CD4-positive, alpha-beta T cell treated with Interleukin-1 beta for 1 hour (primary cell): ENCODE results near the gene ERG.

ENCODE experiments used
- DNase-seq, 2 donors: peaks; one replicate each; pipeline ENCODE4 v3.0.0-alpha.2; 2020 to 2022

ERG gene

GRCh38 chr21:38496224-38496623, 2.1 kb downstream of the ERG start:
- DNase-seq, result no peak

GRCh38 chr21:38495696-38496095, 2.6 kb downstream of the ERG start:
- no peak for DNase-seq

GRCh38 chr21:38495242-38495641, 3.0 kb downstream of the ERG start:
- DNase-seq, result no peak

GRCh38 chr21:38494703-38495102, 3.6 kb downstream of the ERG start:
- no peak for DNase-seq

- DNase-seq, result no peak
These were observed 4.0 kb downstream of the ERG start for GRCh38 chr21:38494251-38494642.

- DNase-seq, result no peak
These were observed 4.6 kb downstream of the ERG start for GRCh38 chr21:38493549-38494250.

GRCh38 chr21:38492007-38492406, 6.3 kb downstream of the ERG start:
- DNase-seq, result no peak

- DNase-seq, result no peak
These were observed 6.7 kb downstream of the ERG start for GRCh38 chr21:38491536-38491935.

- DNase-seq, result no peak
These were observed 7.8 kb downstream of the ERG start for GRCh38 chr21:38490411-38491020.

- DNase-seq, result no peak
These were observed 8.5 kb downstream of the ERG start for GRCh38 chr21:38489729-38490128.

GRCh38 chr21:38489271-38489652, 9.0 kb downstream of the ERG start:
- no peak for DNase-seq

GRCh38 chr21:38488640-38489270, 9.5 kb downstream of the ERG start:
- DNase-seq, result no peak

- no peak for DNase-seq
These were observed 10.2 kb downstream of the ERG start for GRCh38 chr21:38487901-38488639.

- no peak for DNase-seq
These were observed 11.6 kb downstream of the ERG start for GRCh38 chr21:38486706-38487105.

- DNase-seq, result no peak
These were observed 12.1 kb downstream of the ERG start for GRCh38 chr21:38486221-38486620.

GRCh38 chr21:38479641-38480525, 18.4 kb downstream of the ERG start:
- no peak for DNase-seq

- DNase-seq, result no peak
These were observed 19.5 kb downstream of the ERG start for GRCh38 chr21:38478782-38479181.

- no peak for DNase-seq
These were observed 21.1 kb downstream of the ERG start for GRCh38 chr21:38477226-38477625.

GRCh38 chr21:38476385-38476784, 21.9 kb downstream of the ERG start:
- DNase-seq, result no peak

GRCh38 chr21:38475519-38475918, 22.8 kb downstream of the ERG start:
- DNase-seq, result no peak

GRCh38 chr21:38474796-38475195, 23.5 kb downstream of the ERG start:
- DNase-seq, result no peak

- no peak for DNase-seq
These were observed 24.2 kb downstream of the ERG start for GRCh38 chr21:38474124-38474523.
